Activated naive CD4-positive, alpha-beta T cell treated with anti-CD3 and anti-CD28 coated beads, Interleukin-2, amount 10 ng/mL, durations not matched to agents 7 days and 5 days (primary cell): Measurements from ENCODE around the gene RAD9A.
A peak's percentile ranks its signal among the peaks of the same experiment; 100 is the strongest.

ENCODE experiments used
- CTCF ChIA-PET: fragments of 350-600 bp; sonication (Branson Sonifier 250); formaldehyde crosslinking; loops from one replicate; lab custom pipeline; 2021; ENCODE audit warnings: antibody characterized with exemption; lab: Charles Lee
- DNase-seq: peaks from one replicate; pipeline ENCODE4 v3.0.0-alpha.2; 2020
- H3K27ac Mint-ChIP-seq: one replicate; pipeline ENCODE4 v1.8.0; 2021; ENCODE audit warnings: mild to moderate bottlenecking, moderate library complexity, mixed read lengths
- H3K27me3 Mint-ChIP-seq: one replicate; pipeline ENCODE4 v1.8.0; 2021; ENCODE audit warnings: mild to moderate bottlenecking, mixed read lengths
- H3K36me3 Mint-ChIP-seq: one replicate; pipeline ENCODE4 v1.8.0; 2021; ENCODE audit warnings: mixed read lengths
- H3K4me1 Mint-ChIP-seq: one replicate; pipeline ENCODE4 v1.8.0; 2021; ENCODE audit warnings: mixed read lengths
- H3K4me3 Mint-ChIP-seq: one replicate; pipeline ENCODE4 v1.8.0; 2021; ENCODE audit warnings: mild to moderate bottlenecking, moderate library complexity, mixed read lengths
- H3K9me3 Mint-ChIP-seq: one replicate; pipeline ENCODE4 v1.8.0; 2021; ENCODE audit warnings: mixed read lengths

The RAD9A gene

DNA sequence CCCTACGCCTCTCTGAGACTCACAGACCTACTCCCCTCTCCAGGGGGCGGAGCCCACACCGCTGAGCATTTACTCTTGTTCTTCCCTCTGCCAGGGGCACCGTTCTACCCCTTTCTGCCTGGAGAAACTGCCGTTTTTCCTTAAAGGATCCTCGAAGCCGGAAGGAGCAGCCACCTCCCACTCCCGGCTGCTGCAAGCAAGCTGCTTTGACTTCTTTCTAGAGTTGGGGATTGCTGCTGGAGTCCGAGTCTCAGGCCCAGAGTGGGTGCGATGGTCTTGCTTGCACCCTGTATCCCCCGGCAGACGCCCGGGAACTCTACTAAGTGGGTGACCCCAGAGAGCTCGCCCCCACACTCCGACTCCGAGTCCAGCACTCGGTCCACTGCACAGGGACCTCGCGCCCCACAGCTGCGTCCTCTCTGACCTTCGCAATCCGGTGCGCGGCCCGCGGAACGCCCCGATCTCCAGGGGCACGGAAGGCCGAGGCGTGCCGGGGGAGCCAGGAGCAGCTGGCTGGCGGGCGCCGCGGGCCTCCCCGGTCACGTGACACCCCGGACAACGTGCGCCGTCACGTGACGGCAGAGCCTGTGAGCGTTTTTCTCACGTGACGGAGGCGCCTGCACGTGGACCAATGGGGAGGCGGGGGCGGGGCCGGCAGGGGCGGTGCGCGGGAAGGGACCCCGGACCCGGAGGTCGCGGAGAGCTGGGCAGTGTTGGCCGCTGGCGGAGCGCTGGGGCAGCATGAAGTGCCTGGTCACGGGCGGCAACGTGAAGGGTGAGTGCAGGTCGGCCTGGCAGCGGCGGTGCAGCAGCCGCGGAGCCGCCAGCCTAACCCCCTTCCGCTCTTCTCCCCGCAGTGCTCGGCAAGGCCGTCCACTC is at the start of gene RAD9A:
RAD9A (plus strand) TSS at position 683 of the 879 bp plus-strand sequence; CDS start at position 742, 59 bp downstream.
- CTCF ChIA-PET, result interaction anchor here (0.8 to 24.9 kb wide), 8 partner anchors 8 to 114 kb away, joined by 3 to 564 read pairs (median 4); partner anchors contain the start of genes PITPNM1, POLD4 and PPP1CA
- peak within 1 kb of the TSS; percentile 93 for H3K4me3 Mint-ChIP-seq
- H3K4me1 Mint-ChIP-seq, result peaks cover 44% of the 10 kb centered on the region
- no peaks in the 10 kb centered on the region for H3K9me3 Mint-ChIP-seq
- H3K36me3 Mint-ChIP-seq, result peaks cover 23% of the 10 kb centered on the region
- H3K27me3 Mint-ChIP-seq, result peaks cover 5% of the 10 kb centered on the region
- peak within 1 kb of the TSS; percentile 56 for H3K27ac Mint-ChIP-seq
- peak; percentile 96 for DNase-seq

DNA sequence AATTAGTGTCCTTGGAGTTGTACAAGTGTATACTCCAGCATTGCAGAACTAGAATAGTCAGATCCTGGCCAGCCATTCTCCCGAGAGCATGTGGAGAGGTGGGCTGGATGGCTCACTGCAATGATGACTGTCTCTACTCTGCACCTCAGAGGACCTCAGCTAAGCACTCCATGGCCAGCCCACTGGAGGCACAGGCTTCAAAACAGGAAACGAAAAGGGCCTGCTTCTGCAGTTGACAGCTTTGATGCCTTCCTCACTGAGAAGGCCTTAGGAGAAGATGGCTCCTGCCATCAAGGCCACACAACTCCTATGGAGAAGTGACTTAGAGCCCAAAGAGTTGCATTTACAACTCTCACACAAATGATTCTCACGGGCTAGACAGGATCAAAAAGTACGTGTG is 47.5 kb upstream of the RAD9A start:
- no peak overlapping the region for H3K4me3 Mint-ChIP-seq
- peak overlapping the region; percentile 92 for H3K27ac Mint-ChIP-seq
- no peaks in the 10 kb centered on the region for H3K9me3 Mint-ChIP-seq
- H3K27me3 Mint-ChIP-seq, result no peaks in the 10 kb centered on the region
- CTCF ChIA-PET, result interaction anchor here (0.6 to 4.6 kb wide), 8 partner anchors 12 to 1498 kb away, joined by 3 to 116 read pairs (median 15); partner anchors contain the start of genes CLCF1 and POLD4
- DNase-seq, result peak; percentile 58
- H3K36me3 Mint-ChIP-seq, result no peaks in the 10 kb centered on the region
- peaks cover 35% of the 10 kb centered on the region for H3K4me1 Mint-ChIP-seq

DNA sequence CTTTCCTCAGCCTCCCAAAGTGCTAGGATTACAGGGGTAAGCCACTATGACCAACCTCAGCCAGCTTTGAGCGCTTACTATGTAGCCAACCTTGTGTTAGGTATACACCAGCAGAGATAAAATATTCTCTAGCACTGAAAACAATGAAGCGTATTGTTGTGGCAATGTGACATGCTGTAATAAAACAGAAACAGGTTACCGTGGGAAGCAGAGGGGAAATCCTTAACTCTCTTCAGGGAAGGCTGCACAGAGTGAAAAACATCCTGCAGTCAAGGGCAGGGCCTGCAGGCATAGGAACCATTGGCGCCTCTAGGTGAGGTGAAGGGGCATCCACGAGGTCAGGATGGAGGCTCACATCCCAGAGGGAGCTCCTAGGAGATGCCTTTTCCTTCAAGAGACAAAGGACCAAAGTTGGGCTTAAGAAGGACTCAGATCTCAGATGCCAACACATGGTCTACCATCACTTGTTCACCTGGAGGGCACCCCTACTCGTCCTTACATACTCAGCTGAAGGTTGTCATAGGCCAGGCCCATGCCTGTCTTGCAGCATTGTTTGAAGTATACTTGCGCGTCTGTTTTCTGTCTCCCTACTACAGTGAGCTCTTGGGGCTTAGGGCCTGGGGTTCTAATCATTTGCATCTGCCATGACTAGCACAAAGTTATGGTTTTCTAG is 46.4 kb upstream of the RAD9A start:
- CTCF ChIA-PET, result interaction anchor here (0.6 to 4.6 kb wide), 29 partner anchors 8 to 264 kb away, joined by 3 to 116 read pairs (median 6); partner anchors contain the start of genes CLCF1, PITPNM1, POLD4 and RAD9A
- Mint-ChIP-seq H3K36me3 (no peaks in the 10 kb centered on the region), H3K27ac (peak overlapping the region; percentile 92), H3K4me1 (peaks cover 35% of the 10 kb centered on the region), H3K27me3 (no peaks in the 10 kb centered on the region), H3K4me3 (no peak overlapping the region), H3K9me3 (no peaks in the 10 kb centered on the region)
- no peak for DNase-seq

DNA sequence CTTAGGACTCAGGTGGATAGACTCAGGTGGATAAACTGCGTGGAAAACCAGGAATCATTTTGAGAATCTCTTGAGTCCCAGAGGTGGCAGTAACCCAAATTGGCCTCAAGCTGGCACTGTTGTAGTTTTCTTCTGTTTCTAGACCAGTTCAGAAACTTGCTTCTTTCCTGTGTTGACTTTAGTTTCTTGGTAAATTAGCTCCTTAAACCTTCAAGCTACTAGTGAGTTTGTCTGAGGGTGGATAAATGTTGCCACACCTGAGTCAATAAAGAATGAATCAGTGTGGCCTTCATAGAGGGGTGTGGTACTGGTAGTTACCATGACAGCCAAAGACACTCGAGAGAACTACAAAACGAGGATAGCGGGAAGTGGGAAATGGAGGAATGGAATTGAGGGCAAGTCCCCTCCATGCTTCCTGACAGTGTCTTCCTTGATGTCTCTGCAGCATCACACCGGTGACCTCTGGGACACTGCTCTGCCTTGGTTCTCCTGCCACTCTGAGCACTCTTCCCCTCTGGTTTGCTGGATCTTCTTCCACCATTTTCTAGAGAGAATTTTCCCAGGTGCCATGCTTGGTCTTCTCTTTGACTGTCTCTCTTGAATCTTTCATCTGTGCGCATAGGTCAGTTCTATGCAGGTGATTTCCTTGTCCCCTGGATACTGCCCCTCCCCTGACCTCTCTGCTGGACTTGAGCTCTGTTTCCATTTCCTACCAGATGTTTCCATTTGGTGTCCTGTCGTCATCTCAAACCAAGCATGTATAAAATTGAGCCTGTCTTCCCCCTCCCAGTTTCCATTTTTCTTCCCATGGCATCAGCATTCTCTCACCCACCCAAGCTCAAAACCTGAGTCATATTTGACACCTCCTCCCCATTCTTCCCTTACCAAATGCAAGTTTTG is 45.6 kb upstream of the RAD9A start:
- H3K27ac Mint-ChIP-seq, result peak overlapping the region; percentile 92
- no peak overlapping the region for H3K4me3 Mint-ChIP-seq
- H3K36me3 Mint-ChIP-seq, result peaks cover 1% of the 10 kb centered on the region
- peak; percentile 52 for DNase-seq
- CTCF ChIA-PET, result interaction anchor here (0.6 to 4.6 kb wide), 30 partner anchors 9 to 265 kb away, joined by 3 to 116 read pairs (median 6); partner anchors contain the start of genes CLCF1, PITPNM1, POLD4 and RAD9A
- peaks cover 38% of the 10 kb centered on the region for H3K4me1 Mint-ChIP-seq
- no peaks in the 10 kb centered on the region for H3K9me3 Mint-ChIP-seq
- H3K27me3 Mint-ChIP-seq, result no peaks in the 10 kb centered on the region

DNA sequence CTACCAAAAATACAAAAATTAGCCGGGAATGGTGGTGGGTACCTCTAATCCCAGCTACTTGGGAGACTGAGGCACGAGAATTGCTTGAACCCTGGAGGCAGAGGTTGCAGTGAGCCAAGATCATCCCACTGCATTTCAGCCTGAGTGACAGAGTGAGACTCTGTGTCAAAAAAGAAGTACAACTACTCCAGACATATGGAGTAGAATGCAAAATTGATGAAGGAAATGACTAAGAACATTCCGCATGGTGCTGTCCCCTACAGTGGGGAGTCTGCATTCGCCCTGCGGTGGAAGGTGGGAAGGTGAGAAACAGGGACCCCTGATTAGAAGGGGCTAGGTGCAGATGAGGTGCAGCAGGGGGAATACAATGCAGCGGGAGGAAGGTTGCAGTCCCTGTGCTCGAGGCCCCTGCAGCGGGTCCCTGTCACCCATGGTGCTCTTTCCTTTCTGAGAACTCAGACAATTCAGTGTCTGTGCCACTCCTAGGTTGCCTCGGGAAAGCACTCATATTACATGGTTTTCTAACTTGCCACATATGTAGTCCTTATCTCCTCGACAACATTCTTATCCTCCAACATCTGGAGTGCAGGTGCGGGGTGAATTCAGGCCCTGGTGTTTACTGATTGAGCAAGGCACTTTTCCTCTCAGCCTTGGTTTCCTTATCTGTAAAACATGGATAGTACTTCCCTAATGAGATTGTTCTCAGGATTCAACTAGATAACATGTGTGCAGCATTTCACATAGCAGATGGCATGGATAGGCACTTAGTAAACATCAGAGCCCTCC is 43.6 kb upstream of the RAD9A start:
- CTCF ChIA-PET, result interaction anchor here (1.1 to 11.4 kb wide), 5 partner anchors 8 to 158 kb away, joined by 3 to 564 read pairs (median 56); partner anchors contain the start of genes CLCF1, PITPNM1, POLD4 and RAD9A
- no peak for DNase-seq
- Mint-ChIP-seq H3K36me3 (peaks cover 9% of the 10 kb centered on the region), H3K27me3 (no peaks in the 10 kb centered on the region), H3K27ac (no peak overlapping the region), H3K4me3 (no peak overlapping the region), H3K9me3 (no peaks in the 10 kb centered on the region), H3K4me1 (peaks cover 52% of the 10 kb centered on the region)

DNA sequence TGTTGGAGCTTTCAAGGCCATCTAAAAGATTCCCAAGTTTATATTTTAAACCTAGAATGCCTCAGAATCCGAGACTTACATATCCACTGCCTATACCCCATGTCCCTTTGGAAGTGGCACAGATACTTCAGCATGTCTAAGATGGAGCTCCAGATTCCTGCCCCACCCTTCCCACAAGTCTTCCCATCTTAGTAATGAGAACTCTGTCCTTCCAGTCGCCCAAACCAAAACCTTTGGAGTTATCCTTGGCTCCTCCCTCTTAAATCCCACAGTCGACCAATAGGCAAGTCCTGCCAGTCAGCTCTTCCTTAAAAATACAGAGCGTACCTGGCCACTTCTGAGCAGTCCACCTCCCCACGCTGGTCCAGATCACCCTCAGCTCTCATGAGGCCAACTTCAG is 42.8 kb upstream of the RAD9A start:
- Mint-ChIP-seq H3K9me3 (no peaks in the 10 kb centered on the region), H3K4me3 (no peak overlapping the region), H3K4me1 (peaks cover 54% of the 10 kb centered on the region), H3K27me3 (no peaks in the 10 kb centered on the region), H3K36me3 (peaks cover 9% of the 10 kb centered on the region), H3K27ac (no peak overlapping the region)
- CTCF ChIA-PET, result interaction anchor here (1.1 to 11.4 kb wide), 3 partner anchors 32 to 157 kb away, joined by 3 to 564 read pairs (median 3); partner anchors contain the start of genes CLCF1, PITPNM1 and RAD9A
- no peak for DNase-seq

DNA sequence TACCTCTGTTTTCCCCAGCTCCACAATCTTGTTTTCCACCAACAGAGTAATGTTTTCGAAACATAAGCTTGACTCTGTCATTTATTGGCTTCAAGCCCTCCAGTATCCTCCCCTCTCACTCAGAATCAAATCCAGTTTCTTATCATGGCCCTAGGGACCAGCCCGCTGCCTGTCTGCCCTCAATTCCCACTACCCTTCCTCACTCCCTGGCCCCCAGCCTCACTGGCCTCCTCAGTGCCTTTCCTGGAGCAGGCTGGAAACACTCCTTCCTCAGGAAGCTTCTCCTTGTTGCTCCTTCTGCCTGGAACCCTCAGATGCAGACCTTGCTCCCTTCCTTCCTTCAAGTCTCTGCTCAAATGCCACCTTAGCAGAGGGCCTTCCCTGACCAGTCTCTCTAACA is 42.3 kb upstream of the RAD9A start:
- CTCF ChIA-PET, result interaction anchor here (0.9 to 11.4 kb wide), 4 partner anchors 31 to 156 kb away, joined by 3 to 564 read pairs (median 3); partner anchors contain the start of genes CLCF1, PITPNM1 and RAD9A
- Mint-ChIP-seq H3K36me3 (peaks cover 9% of the 10 kb centered on the region), H3K4me1 (peaks cover 54% of the 10 kb centered on the region), H3K27me3 (no peaks in the 10 kb centered on the region), H3K4me3 (no peak overlapping the region), H3K9me3 (no peaks in the 10 kb centered on the region), H3K27ac (peak overlapping the region; percentile 17)
- no peak for DNase-seq

DNA sequence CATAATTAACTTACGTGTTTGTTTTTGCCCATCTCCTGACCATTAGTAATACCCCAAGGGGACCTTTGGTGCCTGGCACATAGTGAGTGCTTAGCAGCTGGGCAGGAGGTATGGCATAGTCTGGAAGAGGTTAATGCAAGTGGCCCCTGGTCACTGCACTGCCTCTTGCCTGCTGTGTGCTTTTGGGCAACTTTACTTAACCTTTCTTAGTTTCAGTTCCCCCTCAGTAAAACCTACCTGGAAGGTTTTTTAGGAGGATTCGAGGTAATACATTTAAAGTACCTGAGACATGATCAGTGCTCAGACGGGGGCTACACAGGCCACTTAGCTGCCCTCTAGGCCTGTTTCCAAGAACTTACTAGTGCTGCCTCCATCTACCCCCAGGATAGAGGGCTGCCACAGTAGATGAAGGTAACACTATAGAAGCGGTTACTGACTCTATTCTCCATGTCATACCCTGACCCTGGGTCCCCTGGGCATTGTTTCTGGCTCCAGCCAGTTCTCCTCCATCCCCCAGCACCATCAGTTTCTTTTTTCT is 41.8 kb upstream of the RAD9A start:
- Mint-ChIP-seq H3K27me3 (no peaks in the 10 kb centered on the region), H3K4me3 (no peak overlapping the region), H3K4me1 (peaks cover 54% of the 10 kb centered on the region), H3K27ac (peak overlapping the region; percentile 17), H3K36me3 (peaks cover 9% of the 10 kb centered on the region), H3K9me3 (no peaks in the 10 kb centered on the region)
- DNase-seq, result no peak
- CTCF ChIA-PET, result interaction anchor here (0.9 to 11.4 kb wide), 5 partner anchors 8 to 111 kb away, joined by 3 to 564 read pairs (median 3); partner anchors contain the start of genes CLCF1 and RAD9A

DNA sequence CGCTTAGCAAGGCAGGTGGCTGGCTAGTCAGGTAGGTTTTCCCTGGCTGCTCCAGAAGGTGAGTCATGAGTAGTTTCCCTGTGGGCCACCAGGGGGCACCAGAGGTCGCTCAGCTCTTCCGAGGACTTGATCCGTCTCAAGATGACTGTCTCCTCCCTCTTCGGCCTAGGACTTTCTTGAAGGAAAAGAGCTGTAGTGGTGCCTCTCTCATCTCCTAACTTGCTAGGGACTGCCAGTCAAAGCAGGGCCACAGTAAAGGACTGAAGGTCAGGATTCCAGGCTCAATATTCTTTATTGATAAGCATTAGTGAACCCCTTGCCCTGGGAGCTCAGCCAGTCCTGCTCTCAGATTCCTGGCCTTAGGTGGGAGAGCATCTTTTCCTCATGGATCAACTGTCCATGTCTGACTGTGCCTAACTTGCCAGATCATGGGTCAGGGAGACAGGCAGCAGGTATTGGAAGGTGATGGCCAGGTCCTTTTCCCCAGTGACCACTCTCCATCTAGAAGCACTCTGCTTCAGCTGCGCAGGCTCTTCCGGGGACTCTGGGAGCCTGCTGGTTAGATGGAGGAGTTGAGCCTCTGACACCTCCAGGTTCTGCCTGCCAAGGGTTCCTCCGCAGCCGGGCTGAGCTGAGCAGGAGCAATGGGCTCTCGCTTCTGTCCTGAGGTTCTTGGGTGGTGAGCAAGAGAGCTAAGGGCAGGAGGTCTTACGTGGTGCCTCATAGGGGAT is 40.3 kb upstream of the RAD9A start:
- Mint-ChIP-seq H3K27me3 (no peaks in the 10 kb centered on the region), H3K27ac (peak overlapping the region; percentile 99), H3K9me3 (no peaks in the 10 kb centered on the region), H3K4me1 (peaks cover 46% of the 10 kb centered on the region), H3K36me3 (peaks cover 9% of the 10 kb centered on the region), H3K4me3 (peak overlapping the region; percentile 67)
- CTCF ChIA-PET, result interaction anchor here (0.6 to 11.4 kb wide), 29 partner anchors 8 to 308 kb away, joined by 3 to 564 read pairs (median 4); partner anchors contain the start of genes CLCF1, NUDT8, PPP1CA and RAD9A
- DNase-seq, result peak; percentile 72

DNA sequence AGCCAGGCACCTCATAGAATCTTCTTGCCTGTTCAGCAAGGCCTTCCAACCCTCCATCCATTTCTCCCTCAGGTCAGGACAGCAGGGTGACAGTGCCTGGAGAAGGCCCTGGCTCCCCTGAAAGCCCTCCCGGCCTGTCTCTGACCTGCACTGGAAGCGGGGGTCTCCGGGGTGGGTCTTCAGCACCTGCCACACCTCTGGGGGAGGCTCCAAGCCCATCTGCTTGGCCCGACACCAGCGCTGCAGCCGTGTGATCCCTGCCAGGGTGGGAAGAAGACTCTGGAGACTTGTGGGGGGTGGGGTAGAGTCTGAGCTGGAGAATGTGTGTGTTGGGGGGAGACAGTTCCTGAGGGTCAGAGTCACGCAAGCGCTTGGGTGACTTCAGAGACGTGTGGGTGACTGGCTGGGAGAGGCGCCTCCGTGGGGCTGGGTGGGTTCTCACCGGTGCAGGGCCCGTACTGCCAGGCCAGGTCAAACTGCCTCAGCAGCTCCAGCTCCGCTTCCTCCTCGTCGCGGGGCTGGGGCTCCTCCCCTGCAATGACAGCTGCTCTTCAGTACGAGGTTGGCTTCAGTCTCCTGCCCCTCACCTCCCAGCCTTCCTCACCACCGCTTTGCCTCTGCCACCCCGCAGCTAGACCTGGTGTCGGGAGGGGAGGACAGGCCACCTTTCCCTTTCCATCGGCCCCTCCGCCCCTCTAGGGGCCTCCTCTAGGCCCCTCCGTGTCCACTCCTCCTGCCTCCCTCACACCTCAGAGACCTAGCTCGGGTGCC is 39.1 kb upstream of the RAD9A start:
- H3K27me3 Mint-ChIP-seq, result peaks cover 4% of the 10 kb centered on the region
- peaks cover 9% of the 10 kb centered on the region for H3K36me3 Mint-ChIP-seq
- peak overlapping the region; percentile 99 for H3K27ac Mint-ChIP-seq
- no peak for DNase-seq
- CTCF ChIA-PET, result interaction anchor here (0.9 to 11.4 kb wide), 14 partner anchors 7 to 154 kb away, joined by 3 to 564 read pairs (median 4); partner anchors contain the start of genes CLCF1, PPP1CA and RAD9A
- H3K9me3 Mint-ChIP-seq, result no peaks in the 10 kb centered on the region
- H3K4me3 Mint-ChIP-seq, result peak overlapping the region; percentile 95
- peaks cover 53% of the 10 kb centered on the region for H3K4me1 Mint-ChIP-seq
